SK-N-SH (cell line): ENCODE data around the gene SECISBP2L. TPM values are rescaled to one million over a fixed set of nuclear protein-coding genes. Genes with fewer than 3 reads are reported as not detected.
A peak's percentile ranks its signal among the peaks of the same experiment; 100 is the strongest.

Experiments used
- CTCF ChIA-PET: fragments of 300-600, 350-600 bp; formaldehyde crosslinking; extraction: SDS; loops from one replicate; lab custom pipeline; 2021; lab: Yijun Ruan, JAX
- POLR2A ChIA-PET: fragments of 350-600 bp; sonication (Branson Sonifier 250); formaldehyde crosslinking; extraction: SDS; loops from one replicate; lab custom pipeline; 2020; ENCODE audit warnings: antibody characterized with exemption, inconsistent platforms; lab: Yijun Ruan, JAX
- DNase-seq: peaks from one replicate; pipeline ENCODE4 v3.0.0; 2012
- H2AFZ ChIP-seq: fragments of 200-600 bp; sonication (generic); 2 replicates; pipeline ENCODE4 v1.8.1; 2016; ENCODE audit warnings: antibody characterized with exemption, mild to moderate bottlenecking, low read depth
- H3F3A ChIP-seq: fragments of 200-600 bp; sonication (generic); replicated peaks from 2 replicates; pipeline ENCODE3; 2016; ENCODE audit warnings: antibody characterized with exemption, mild to moderate bottlenecking; ENCODE audit not compliant: insufficient read depth
- H3K27ac ChIP-seq, 2 experiments: fragments of 200-500 bp in 1 of 2; fragments of 200-600 bp in 1 of 2; sonication (Bioruptor generic) in 1 of 2; sonication (generic), shearing (Covaris generic) in 1 of 2; 2 replicates each; pipeline versions ENCODE4 v1.5.1 to v1.6.1; 2014 to 2016; ENCODE audit warnings: low read depth in 2 of 2, inconsistent platforms in 1 of 2, low read length in 1 of 2, mild to moderate bottlenecking in 1 of 2, mixed read lengths in 1 of 2
- H3K27me3 ChIP-seq: fragments of 200-600 bp; sonication (generic), shearing (Covaris generic); 2 replicates; pipeline ENCODE4 v1.6.1; 2016; ENCODE audit warnings: mixed run types; ENCODE audit not compliant: insufficient read depth
- H3K36me3 ChIP-seq, 2 experiments: fragments of 200-500 bp in 1 of 2; fragments of 200-600 bp in 1 of 2; sonication (Bioruptor generic) in 1 of 2; sonication (generic) in 1 of 2; replicated peaks in 1 of 2; 2 replicates each; pipeline versions ENCODE3 to v1.5.1; 2014 to 2016; ENCODE audit warnings: low read length in 1 of 2, mild to moderate bottlenecking in 1 of 2; ENCODE audit not compliant: insufficient read depth in 2 of 2, control insufficient read depth in 1 of 2
- H3K4me1 ChIP-seq, 2 experiments: fragments of 200-500 bp in 1 of 2; fragments of 200-600 bp in 1 of 2; sonication (Bioruptor generic) in 1 of 2; sonication (generic), shearing (Covaris generic) in 1 of 2; 2 replicates each; pipeline versions ENCODE4 v1.5.1 to v1.6.1; 2014 to 2016; ENCODE audit warnings: low read depth in 1 of 2, low read length in 1 of 2, mixed run types in 1 of 2; ENCODE audit not compliant: insufficient read depth in 2 of 2, control insufficient read depth in 1 of 2
- H3K4me2 ChIP-seq: fragments of 200-600 bp; sonication (generic), shearing (Covaris generic); 2 replicates; pipeline ENCODE4 v1.6.1; 2017; ENCODE audit warnings: mixed run types
- H3K4me3 ChIP-seq, 2 experiments: fragments of 200-500 bp in 1 of 2; fragments of 200-600 bp in 1 of 2; sonication (Bioruptor generic) in 1 of 2; sonication (generic), shearing (Covaris generic) in 1 of 2; 2 replicates each; pipeline versions ENCODE4 v1.5.1 to v1.8.1; 2014 to 2016; ENCODE audit warnings: low read depth in 2 of 2, inconsistent platforms in 1 of 2, low read length in 1 of 2, mild to moderate bottlenecking in 1 of 2, mixed read lengths in 1 of 2, moderate library complexity in 1 of 2
- H3K79me2 ChIP-seq: fragments of 200-600 bp; sonication (generic); 2 replicates; pipeline ENCODE4 v1.8.1; 2017; ENCODE audit warnings: mild to moderate bottlenecking; ENCODE audit not compliant: insufficient read depth
- H3K9ac ChIP-seq: fragments of 200-600 bp; sonication (generic); 2 replicates; pipeline ENCODE4 v1.6.1; 2017; ENCODE audit warnings: mixed run types
- H3K9me2 ChIP-seq: fragments of 200-600 bp; sonication (generic); 2 replicates; pipeline ENCODE4 v1.6.1; 2017; ENCODE audit warnings: mixed run types
- H3K9me3 ChIP-seq: fragments of 200-600 bp; sonication (generic); 2 replicates; pipeline ENCODE4 v1.6.1; 2017; ENCODE audit warnings: mixed run types, mild to moderate bottlenecking, moderate library complexity
- H4K20me1 ChIP-seq: fragments of 200-600 bp; sonication (generic); 2 replicates; pipeline ENCODE4 v1.6.1; 2017; ENCODE audit warnings: mild to moderate bottlenecking, mixed run types; ENCODE audit not compliant: insufficient read depth
- FOSL2 ChIP-seq: IDR thresholded peaks from 2 replicates; pipeline ENCODE4 v1.4.0; 2012; ENCODE audit warnings: low read depth, mild to moderate bottlenecking, moderate library complexity, borderline replicate concordance
- FOXM1 ChIP-seq: IDR thresholded peaks from 2 replicates; pipeline ENCODE4 v1.4.0; 2012; ENCODE audit warnings: low read depth, mild to moderate bottlenecking
- GABPA ChIP-seq: IDR thresholded peaks from 2 replicates; pipeline ENCODE4 v1.4.0; 2012; ENCODE audit warnings: low read depth, mild to moderate bottlenecking
- GATA2 ChIP-seq: sonication (generic); formaldehyde crosslinking; IDR thresholded peaks from 2 replicates; pipeline ENCODE4 v1.5.0; 2020; ENCODE audit warnings: mild to moderate bottlenecking, missing genetic modification reagents
- JUND ChIP-seq: IDR thresholded peaks from 2 replicates; pipeline ENCODE4 v1.4.0; 2012
- PBX3 ChIP-seq: IDR thresholded peaks from 2 replicates; pipeline ENCODE4; 2012
- POLR2AphosphoS5 ChIP-seq: IDR thresholded peaks from 2 replicates; pipeline ENCODE4 v1.6.1; 2012; ENCODE audit warnings: low read depth, low read length
- RXRA ChIP-seq: IDR thresholded peaks from 2 replicates; pipeline ENCODE4 v1.4.0; 2012; ENCODE audit warnings: low read depth, mild to moderate bottlenecking, borderline replicate concordance
- SMC3 ChIP-seq: IDR thresholded peaks from 2 replicates; pipeline ENCODE4 v1.6.1; 2012; ENCODE audit warnings: low read depth, low read length, improper control_type of control experiment
- TAF1 ChIP-seq: IDR thresholded peaks from 2 replicates; pipeline ENCODE4 v1.6.1; 2012; ENCODE audit warnings: low read depth, mild to moderate bottlenecking, low read length, moderate library complexity, borderline replicate concordance
- TCF12 ChIP-seq: IDR thresholded peaks from 2 replicates; pipeline ENCODE4 v1.4.0; 2012
- YY1 ChIP-seq: IDR thresholded peaks from 2 replicates; pipeline ENCODE4 v1.4.0; 2012; ENCODE audit warnings: low read depth, mild to moderate bottlenecking
- WGBS: methylation state at CpG from one replicate; pipeline ENCODE4 v1.1.6; 2017; ENCODE audit warnings: low lambda C conversion rate; 5-methylcytosine and 5-hydroxymethylcytosine counted together
- polyA plus RNA-seq, 3 experiments: library from polyadenylated mRNA; depleted of rRNA; stranded (reverse); fragments of >200 nt; gene quantifications; 2 replicates each; pipeline ENCODE4 v1.2.3, GENCODE V29; 2012

Gene SECISBP2L
- polyA plus RNA-seq, 1 of the 3 experiments (the other 2 are of a cell fraction) = 6.0 TPM

DNA sequence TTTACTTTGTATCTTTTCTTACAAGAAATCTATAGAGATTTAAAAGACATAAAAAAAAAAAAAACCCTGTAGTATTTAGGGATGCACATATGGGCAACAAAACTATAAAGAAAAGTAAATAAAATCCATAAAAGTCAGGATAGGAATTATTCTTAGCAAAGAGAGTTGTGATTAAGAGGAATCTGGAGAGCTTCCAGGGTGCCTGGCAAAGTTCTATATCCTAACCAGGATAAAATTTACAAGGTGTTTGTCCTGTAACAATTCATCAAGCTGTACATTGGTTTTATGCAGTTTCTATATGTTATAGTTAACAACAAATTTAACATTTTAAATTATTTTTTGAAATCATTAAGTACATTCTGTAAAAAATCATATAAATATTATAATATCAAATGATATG is 7.9 kb downstream of the SECISBP2L start (continued):
- no peak for TF ChIP-seq SMC3
- no peak for TF ChIP-seq TAF1
- no peak for TF ChIP-seq GABPA
- no peak for TF ChIP-seq POLR2AphosphoS5
- TF ChIP-seq, all 33 proteins: peak for 0

GRCh38 chr15:49037546-49037940 is 8.7 kb downstream of the SECISBP2L start:
- Histone ChIP-seq H3K4me3 (no peak overlapping the region), H3K4me2 (no peak overlapping the region), H3K9me3 (no peaks in the 10 kb centered on the region), H3K27me3 (no peaks in the 10 kb centered on the region), H3K9me2 (no peaks in the 10 kb centered on the region), H3F3A (peaks cover 13% of the 10 kb centered on the region), H3K9ac (no peak overlapping the region), H3K36me3 (peaks cover 21 to 50% of the 10 kb centered on the region in 2 experiments), H3K79me2 (peaks cover 89% of the 10 kb centered on the region), H3K4me1 (peaks cover 0 to 15% of the 10 kb centered on the region in 2 experiments; a peak in 2 of 4 replicates), H4K20me1 (peaks cover 8% of the 10 kb centered on the region; the same call in 1 of the 2 replicates), H3K27ac (no peak overlapping the region), H2AFZ (no peak overlapping the region)
- TF ChIP-seq GATA2 (CRISPR knock-in tag) = no peak
- CTCF ChIA-PET = interaction anchor here (1.3 to 3.6 kb wide), 3 partner anchors 108 to 176 kb away, joined by 3 to 13 read pairs (median 9); no protein-coding TSS in a partner anchor
- POLR2A ChIA-PET = no interaction called here
- no peak for DNase-seq

DNA sequence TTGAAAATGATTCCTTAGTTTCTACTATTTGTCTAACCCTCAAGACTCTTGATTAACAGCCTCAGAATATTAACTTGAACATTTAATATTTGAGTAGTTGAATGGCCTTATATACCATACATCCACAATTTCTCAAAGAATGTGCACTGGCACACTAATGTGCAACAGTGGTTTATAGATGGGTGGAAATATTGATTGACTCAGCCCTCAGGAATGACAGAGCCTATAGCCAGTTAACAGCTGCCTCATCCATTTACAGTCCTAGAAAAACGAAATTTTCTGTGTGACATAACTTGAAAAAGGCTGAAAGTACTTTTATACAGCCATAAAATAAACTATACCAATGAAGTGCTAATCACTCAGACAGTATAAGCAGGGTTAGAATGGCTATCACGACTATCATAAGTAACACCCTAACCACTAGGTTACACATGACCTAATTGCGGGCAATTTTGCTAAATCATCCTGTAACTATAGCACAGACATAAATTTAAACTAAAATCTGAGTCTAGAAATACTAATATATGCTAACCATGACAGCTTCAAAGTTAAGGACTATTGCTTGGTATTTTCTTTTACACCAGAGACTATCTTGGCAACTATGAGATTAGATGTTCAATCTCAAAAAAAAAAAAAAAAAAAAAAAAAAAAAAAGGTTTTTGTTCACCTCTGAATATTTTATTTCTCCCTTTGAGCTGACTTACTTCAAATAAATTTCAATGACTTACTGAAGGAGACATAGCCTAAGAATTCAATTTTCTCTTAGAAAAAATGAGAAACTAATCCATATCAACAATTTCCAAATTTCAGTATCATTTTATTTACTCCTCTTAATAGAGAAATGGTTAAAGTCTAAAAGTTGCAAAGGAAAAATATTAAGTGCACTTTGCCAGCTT is 9.3 kb downstream of the SECISBP2L start:
- Histone ChIP-seq H3K79me2 (peaks cover 86% of the 10 kb centered on the region), H3K9me2 (no peaks in the 10 kb centered on the region), H3F3A (peaks cover 13% of the 10 kb centered on the region), H3K4me2 (peak overlapping the region; percentile 21; the same call in 1 of the 2 replicates), H4K20me1 (peaks cover 8% of the 10 kb centered on the region; the same call in 1 of the 2 replicates), H3K27me3 (no peaks in the 10 kb centered on the region), H3K9me3 (no peaks in the 10 kb centered on the region), H3K27ac (peak overlapping the region in 1 of 2 experiments; percentile 21; a peak in 1 of 4 replicates), H3K9ac (no peak overlapping the region), H3K4me1 (peaks cover 0 to 15% of the 10 kb centered on the region in 2 experiments; a peak in 2 of 4 replicates), H3K4me3 (no peak overlapping the region), H3K36me3 (peaks cover 27 to 50% of the 10 kb centered on the region in 2 experiments), H2AFZ (no peak overlapping the region)
- ChIA-PET CTCF (interaction anchor here (1.3 kb wide), 1 partner anchor 175 kb away, joined by 3 read pairs; no protein-coding TSS in a partner anchor), POLR2A (no interaction called here)
- TF ChIP-seq PBX3 (peak; percentile 30; the same call in 1 of the 2 replicates), YY1 (no peak), TCF12 (peak; percentile 32), RXRA (no peak), FOSL2 (peak; percentile 18; the same call in 1 of the 2 replicates), FOXM1 (no peak), JUND (peak; percentile 58)
- 71% methylated on average over 3 of the region's 3 CpGs for WGBS
- no peak for DNase-seq
